KOPT-K1 (cell line): ENCODE data around the gene EMSY.

Experiments
- H3K27ac ChIP-seq: fragments of 200-600 bp; sonication (generic); 2 replicates; pipeline ENCODE4 v1.5.1; 2016; ENCODE audit warnings: antibody characterized with exemption, mild to moderate bottlenecking, low read depth, low read length; ENCODE audit not compliant: poor library complexity, severe bottlenecking
- H3K36me3 ChIP-seq: fragments of 200-600 bp; sonication (generic); 2 replicates; pipeline ENCODE4 v1.5.1; 2017; ENCODE audit warnings: antibody characterized with exemption, mild to moderate bottlenecking, low read length, moderate library complexity; ENCODE audit not compliant: insufficient read depth
- H3K9me3 ChIP-seq: fragments of 200-600 bp; sonication (generic); 2 replicates; pipeline ENCODE4 v1.5.1; 2017; ENCODE audit warnings: antibody characterized with exemption, low read length, mild to moderate bottlenecking; ENCODE audit not compliant: insufficient read depth, poor library complexity, severe bottlenecking

The EMSY gene

DNA sequence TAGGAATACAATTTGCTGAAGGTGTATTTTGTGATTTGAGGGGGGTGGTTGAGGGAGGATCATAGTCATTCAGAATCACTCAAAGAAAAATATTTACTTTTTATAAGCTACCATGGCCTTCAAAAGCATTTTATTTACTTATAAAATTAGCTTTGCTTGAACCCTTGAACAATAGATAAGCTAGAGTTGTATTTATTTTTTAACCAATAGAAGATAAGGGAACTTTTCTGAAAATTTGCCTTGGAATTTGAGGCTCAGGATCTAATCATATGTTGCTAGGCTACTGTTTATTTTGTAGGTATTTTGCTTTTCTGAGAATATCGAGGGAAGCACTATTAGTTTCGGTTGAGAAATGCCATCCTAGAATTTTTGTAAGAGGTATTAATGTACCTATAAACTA is 82.1 kb downstream of the EMSY start:
- Histone ChIP-seq H3K27ac (no peak overlapping the region), H3K9me3 (no peaks in the 10 kb centered on the region), H3K36me3 (peaks cover 89% of the 10 kb centered on the region)

DNA sequence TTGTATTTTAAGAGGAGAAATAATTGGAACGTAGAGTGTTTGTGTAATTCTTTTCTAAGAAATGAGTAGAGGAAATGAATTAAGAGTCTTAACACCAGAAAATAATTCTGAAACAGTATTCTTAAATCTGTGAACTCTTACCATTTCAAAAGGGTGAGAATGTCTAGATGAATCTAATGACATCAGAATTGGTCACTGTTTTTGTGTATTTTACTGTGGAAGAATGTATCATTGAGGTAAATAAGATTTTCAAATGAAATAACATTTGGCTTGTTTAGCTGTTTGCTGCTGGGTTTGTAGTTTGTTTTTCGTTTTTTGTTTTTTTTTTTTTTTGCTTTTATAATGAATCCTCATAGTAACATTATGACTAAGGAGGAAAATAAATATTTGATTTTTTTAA is 97.6 kb downstream of the EMSY start:
- no peak overlapping the region for H3K27ac ChIP-seq
- peaks cover 95% of the 10 kb centered on the region for H3K36me3 ChIP-seq
- H3K9me3 ChIP-seq, result no peaks in the 10 kb centered on the region

DNA sequence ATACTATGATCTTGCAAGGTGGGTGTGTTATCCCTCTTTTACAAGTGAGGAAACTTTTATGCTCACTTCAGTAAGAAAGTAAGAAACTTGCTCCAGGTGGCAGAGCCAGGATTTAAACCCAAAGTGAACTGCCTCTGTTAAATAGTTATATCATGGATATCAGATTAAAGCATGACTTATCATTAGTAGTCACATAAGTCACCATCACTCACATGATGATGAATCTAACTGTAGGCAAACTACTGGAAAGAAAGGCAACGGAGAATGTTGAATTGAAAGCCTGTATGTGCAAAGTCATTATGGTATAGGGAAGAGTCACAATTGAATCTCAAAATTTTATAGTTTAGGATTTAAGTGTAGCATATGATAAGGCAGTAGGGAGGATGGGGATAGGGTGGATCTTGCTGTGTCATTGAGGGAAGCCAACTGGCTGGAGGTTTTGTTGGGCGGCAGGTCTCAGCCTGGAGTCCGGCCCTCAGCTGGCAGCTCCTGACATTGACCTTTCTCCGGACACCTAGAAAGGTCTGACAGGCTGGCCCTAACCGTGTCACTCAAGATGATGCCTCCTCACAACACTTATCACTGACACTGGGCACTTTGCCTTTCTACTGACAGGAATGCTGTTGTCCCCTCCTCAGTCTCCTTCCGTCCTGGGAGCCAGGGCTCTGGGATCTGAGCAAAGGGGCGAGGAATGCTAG is 98.3 kb downstream of the EMSY start:
- peaks cover 95% of the 10 kb centered on the region for H3K36me3 ChIP-seq
- H3K9me3 ChIP-seq, result no peaks in the 10 kb centered on the region
- H3K27ac ChIP-seq, result no peak overlapping the region

DNA sequence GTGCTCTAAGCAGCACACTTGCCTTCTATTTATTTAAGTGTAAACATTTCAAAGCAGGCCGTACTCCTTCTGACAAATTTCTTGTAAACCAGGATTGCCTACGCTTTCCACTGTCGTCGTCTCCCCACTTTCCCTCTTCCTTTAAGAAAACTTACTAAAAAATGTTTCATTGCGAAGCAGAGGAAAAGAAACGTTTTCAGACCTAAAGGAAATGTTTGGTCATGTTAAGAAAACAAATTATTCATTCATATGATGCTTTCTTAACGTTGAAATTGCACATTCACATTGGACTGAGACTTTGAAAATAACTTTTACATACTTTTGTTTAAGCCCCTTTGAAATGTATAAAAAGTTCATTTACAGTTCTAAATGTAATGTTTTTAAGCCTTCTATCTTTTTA is 106.0 kb downstream of the EMSY start:
- Histone ChIP-seq H3K27ac (no peak overlapping the region), H3K9me3 (no peaks in the 10 kb centered on the region), H3K36me3 (peaks cover 52% of the 10 kb centered on the region)

DNA sequence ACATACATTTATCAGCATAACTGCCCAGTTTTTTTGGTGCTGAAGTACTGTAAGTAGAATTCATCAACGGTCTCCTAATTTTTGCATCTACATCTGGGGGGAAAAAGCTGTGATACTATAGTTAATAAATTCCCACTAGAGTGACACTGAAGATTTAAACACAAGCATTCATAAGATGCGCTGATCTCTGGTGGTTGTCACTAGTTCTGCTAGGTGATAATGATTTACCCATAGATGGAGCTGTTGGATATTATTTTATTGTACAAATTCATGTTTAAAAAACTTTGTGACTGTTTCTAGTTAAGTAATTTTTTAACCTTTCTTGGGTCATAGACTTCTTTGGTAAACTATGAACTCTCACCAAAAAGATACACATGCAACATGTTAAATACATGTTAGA is 106.6 kb downstream of the EMSY start:
- H3K36me3 ChIP-seq, result peaks cover 46% of the 10 kb centered on the region
- no peak overlapping the region for H3K27ac ChIP-seq
- H3K9me3 ChIP-seq, result no peaks in the 10 kb centered on the region

DNA sequence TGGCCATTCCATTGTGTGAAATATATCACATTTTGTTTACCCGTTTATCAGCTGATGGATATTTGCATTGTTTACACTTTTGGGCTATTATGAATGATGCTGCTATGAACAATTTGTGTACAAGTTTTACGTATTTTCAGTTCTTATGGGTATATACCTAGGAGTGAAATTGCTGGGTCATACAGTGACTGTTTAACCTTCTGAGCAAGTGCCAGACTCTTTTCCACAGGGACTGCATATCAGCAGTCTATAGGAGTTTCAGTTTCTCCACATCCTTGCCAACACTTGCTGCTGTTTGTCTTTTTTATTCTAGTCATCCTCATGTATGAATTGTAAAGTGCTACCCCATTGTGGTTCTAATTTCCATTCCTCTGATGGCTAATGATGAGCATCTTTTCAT is 108.2 kb downstream of the EMSY start:
- H3K27ac ChIP-seq, result no peak overlapping the region
- H3K36me3 ChIP-seq, result peaks cover 30% of the 10 kb centered on the region

DNA sequence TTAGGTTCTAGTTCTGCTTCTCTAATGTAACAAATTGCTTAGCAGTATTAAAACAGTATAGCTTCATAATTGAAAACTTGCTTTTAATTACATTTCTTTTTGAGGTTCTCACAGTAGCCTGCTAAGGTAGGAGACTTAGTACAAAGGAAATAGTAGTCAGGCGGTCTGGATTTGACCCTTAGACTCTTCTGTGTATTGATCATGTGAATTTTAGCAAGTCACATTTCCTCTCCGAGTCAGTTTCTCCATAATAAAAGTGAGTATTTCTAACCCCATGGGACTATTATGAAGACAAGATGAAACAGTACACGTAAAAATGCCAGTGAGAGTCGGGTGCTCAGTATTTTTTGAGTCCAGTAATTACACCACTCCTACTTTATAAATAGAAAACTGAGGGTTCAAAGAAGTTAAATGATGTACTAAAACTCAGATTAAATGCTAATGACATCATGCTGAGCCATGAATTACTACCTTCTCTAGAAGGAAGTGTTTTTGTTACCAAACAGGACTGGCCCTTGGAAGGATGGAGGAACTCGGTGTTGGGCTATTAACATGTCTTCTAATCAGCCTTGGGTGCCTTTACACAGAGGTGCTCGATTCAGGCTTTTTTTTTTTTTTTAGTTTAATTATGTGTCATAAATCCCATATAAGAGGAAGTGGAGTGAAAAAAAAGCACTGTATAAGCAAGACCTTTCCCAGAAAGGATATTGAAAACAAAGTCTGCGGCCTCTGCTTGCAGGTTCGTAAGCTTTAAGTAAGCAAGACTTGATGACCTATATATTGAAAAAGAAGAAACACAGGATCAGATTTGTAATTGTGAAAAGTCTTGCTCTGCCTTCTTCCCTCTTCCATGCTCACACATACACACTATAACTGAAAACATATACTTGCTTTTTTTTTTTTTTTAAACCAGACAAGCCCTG is 109.0 kb downstream of the EMSY start:
- Histone ChIP-seq H3K27ac (no peak overlapping the region), H3K9me3 (no peaks in the 10 kb centered on the region), H3K36me3 (peaks cover 22% of the 10 kb centered on the region)

More for the DNA sequence above, 108.2 kb downstream of the EMSY start:
- H3K9me3 ChIP-seq, result no peaks in the 10 kb centered on the region

DNA sequence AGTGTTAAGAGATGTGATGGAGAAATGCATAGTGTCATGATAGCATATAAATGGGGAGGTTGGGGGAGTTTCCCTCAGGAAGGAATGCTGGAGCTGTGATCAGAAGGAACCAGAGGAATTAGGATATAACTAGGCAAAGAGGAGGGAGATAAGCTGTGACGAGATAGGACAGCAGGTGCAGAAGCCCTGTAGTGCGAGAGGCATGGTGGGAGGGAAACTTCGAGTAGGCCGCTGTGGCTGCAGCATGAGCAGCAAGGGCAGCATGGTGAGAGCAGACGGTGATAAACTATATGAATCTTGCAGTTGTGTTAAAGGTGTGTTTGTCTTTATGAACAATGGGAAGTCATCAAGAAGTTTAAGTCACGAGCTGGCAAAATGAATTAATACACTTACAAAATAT is 109.9 kb downstream of the EMSY start:
- Histone ChIP-seq H3K9me3 (no peaks in the 10 kb centered on the region), H3K27ac (no peak overlapping the region), H3K36me3 (peaks cover 12% of the 10 kb centered on the region)

DNA sequence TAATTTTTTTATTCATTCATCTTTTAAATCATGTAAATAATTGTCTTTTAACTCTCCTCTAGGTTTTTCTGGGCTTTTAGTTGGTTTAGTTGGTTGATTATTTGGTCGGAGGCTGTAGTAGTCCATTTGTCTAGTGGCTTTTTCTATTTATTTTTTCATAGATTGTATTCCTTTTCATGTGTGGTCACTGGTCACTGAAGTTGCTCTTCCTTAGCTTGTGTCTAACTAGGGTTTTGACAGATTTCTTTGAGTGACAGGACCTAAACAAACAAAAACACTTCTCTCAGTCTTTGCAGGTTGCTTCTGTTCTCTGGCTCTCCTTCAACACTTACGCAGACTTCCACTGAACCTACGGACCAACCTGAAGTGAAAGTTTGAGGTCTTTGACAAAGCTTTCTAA is 112.6 kb downstream of the EMSY start:
- Histone ChIP-seq H3K9me3 (no peaks in the 10 kb centered on the region), H3K27ac (no peak overlapping the region), H3K36me3 (0 out of 2 replicates have a peak, but pooled peaks cover 4% of the 10 kb centered on the region)

DNA sequence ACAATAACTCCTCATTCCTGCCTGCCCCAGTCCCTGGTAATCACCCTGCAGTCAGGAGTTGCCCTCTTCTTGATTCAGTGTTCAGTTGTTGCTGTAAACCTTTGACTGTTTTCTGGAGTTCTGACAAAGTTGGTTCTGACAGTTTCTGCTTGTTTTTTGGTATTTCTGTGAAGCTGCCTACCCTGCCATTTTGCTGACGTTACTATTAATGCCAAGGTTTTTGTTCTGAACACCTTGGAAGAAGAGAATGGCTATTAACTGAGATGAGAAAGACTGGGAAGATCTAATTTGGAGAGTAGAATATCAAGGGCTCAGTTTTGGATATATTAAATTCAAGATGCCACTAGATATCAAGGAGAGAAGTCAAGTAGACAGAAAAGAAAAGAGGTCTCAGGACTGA is 113.7 kb downstream of the EMSY start:
- no peak overlapping the region for H3K27ac ChIP-seq

DNA sequence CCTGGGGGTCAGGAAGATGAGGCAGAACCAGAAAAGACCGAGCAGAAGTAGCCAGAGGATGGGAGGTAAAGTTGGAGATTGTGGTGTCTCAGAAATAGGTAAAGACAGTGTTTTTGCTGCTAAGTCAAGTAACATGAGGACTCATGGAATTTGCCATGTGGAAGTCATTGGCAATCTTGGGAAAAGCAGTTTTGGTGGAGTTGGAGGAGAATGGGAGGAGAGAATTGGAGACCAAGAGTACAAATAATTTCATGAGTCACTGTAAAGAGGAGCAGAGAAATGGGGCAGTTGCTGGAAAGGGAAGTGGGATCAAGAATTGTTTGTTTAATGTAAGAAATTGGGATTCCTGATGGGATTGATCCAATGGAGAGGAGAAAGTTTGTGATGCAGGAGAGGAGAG is 114.1 kb downstream of the EMSY start:
- Histone ChIP-seq H3K36me3 (no peaks in the 10 kb centered on the region), H3K27ac (no peak overlapping the region), H3K9me3 (no peaks in the 10 kb centered on the region)

More for the DNA sequence above, 113.7 kb downstream of the EMSY start:
- Histone ChIP-seq H3K36me3 (no peaks in the 10 kb centered on the region), H3K9me3 (no peaks in the 10 kb centered on the region)

DNA sequence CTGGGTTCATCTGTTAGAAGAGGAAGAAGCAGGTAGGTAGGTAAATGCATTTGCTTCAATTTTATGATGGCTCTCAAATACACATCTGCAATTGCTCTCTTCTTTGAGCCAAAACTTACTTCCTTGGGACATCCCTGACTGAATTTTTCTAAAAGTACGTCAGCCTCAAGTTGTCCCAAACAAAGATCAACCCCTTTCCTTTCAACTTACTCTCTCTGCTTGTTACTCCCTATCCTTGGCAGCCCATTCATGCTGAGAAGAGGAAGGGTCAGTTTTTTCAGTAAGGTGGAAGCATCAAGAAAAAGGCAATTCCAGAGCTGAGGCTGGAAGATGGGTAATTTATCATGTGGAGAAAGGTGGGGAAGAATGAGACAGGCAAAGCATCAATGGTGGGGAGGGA is 114.5 kb downstream of the EMSY start:
- no peaks in the 10 kb centered on the region for H3K9me3 ChIP-seq
- no peak overlapping the region for H3K27ac ChIP-seq
- no peaks in the 10 kb centered on the region for H3K36me3 ChIP-seq

DNA sequence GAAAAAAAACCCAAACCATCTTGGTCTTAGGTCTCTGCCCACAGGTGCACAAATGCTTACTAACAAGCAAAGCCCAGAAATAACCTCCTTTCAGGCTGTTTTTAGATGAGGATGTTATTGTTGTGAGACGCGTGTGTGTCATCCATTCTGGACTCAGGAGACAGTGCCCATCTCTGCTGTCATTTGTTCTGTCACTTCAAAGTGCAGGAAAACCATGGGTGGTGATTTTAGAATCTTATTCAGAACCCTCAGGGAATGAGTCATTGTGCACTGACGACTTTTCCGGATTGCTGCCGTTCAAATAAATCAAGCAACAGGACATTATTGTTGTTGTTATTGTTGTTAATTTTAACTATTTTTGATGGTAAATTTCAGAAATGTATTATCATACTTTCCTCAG is 115.4 kb downstream of the EMSY start:
- no peaks in the 10 kb centered on the region for H3K36me3 ChIP-seq
- H3K9me3 ChIP-seq, result no peaks in the 10 kb centered on the region
- no peak overlapping the region for H3K27ac ChIP-seq

DNA sequence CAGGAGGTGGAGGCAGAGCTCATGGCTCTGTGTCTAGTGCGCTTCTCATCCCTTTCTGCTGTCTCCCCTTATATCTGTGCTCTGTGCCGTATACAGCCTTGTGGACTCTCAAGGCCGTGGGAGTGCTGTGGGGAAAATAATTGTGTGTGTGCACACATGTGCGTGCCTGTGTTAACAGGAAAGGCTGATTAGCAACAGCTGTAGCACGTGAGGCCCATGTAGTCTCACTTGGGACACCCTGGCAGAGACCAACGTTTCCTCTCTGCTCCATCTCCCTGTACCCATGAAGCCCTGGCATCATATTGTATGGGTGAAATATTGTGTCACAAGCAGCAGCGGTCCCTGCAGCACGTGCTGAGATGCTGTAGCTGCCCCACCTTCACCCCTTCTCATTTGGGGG is 116.4 kb downstream of the EMSY start:
- Histone ChIP-seq H3K9me3 (no peaks in the 10 kb centered on the region), H3K36me3 (no peaks in the 10 kb centered on the region), H3K27ac (no peak overlapping the region)

DNA sequence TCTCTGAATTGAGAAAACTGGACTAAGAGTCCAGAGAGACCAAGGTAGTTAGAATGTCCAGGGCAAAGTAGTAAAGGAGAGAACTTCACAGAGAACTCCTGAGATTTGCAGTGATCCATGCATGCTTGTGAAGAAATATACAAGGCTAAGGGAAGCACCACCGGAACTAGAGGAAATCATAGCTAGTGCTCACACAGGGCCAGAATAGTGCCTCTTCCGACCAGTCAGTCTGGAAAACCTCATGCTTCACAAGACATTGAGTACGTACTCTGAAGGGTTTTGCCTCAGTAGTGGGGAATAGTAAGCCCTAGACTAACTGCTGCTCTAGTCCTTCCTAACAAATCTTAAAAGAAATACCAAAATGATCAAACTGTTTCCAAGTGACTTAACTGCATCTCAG is 117.7 kb downstream of the EMSY start:
- H3K36me3 ChIP-seq, result no peaks in the 10 kb centered on the region
- no peak overlapping the region for H3K27ac ChIP-seq
- H3K9me3 ChIP-seq, result no peaks in the 10 kb centered on the region

DNA sequence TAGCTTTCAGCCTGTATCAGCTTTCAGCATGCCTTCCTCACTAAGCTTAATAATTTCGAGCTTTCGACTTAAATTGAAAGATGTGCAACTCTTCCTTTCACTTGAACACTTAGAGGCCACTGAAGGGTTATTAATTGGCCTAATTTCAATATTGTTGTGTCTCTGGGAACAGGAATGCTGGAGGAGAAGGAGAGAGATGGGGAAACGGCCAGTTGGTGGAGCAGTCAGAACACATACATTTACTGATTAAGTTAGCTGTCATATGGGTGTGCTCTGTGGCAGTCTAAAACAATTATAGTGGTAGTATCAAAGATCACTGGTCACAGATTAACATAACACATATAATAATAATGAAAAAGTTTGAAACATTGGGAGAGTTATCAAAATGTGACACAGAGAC is 119.5 kb downstream of the EMSY start:
- Histone ChIP-seq H3K36me3 (no peaks in the 10 kb centered on the region), H3K27ac (no peak overlapping the region), H3K9me3 (no peaks in the 10 kb centered on the region)
